SK-N-SH treated with all-trans-retinoic acid at 6 μM for 48 hours (cell line): Measurements from ENCODE around the gene CEMIP2.

ENCODE experiments used
- CSDC2 ChIP-seq: fragments of 250-450 bp; sonication (Bioruptor Pico); IDR thresholded peaks from 2 replicates; pipeline ENCODE4 v1.5.0; 2020; ENCODE audit warnings: mild to moderate bottlenecking, moderate library complexity
- ZFP3 ChIP-seq: fragments of 250-450 bp; sonication (Bioruptor Pico); IDR thresholded peaks from 2 replicates; pipeline ENCODE4 v1.5.0; 2020; ENCODE audit warnings: mild to moderate bottlenecking, moderate library complexity
- ZFP30 ChIP-seq: fragments of 450-650 bp; formaldehyde crosslinking; IDR thresholded peaks from 2 replicates; pipeline ENCODE4 v1.5.0; 2022; ENCODE audit warnings: mild to moderate bottlenecking, moderate library complexity
- TF ChIP-seq, protein P1 (sequence below): fragments of 250-450 bp; sonication (Bioruptor Pico); IDR thresholded peaks from 2 replicates; pipeline ENCODE4 v1.5.1; 2021; ENCODE audit warnings: mild to moderate bottlenecking, moderate library complexity
- TF ChIP-seq, protein P2 (sequence below): fragments of 250-450 bp; sonication (Bioruptor Pico); IDR thresholded peaks from 2 replicates; pipeline ENCODE4 v1.5.0; 2020; ENCODE audit warnings: mild to moderate bottlenecking, moderate library complexity
- TF ChIP-seq, protein P3 (sequence below): fragments of 250-450 bp; sonication (Bioruptor Pico); IDR thresholded peaks from 2 replicates; pipeline ENCODE4 v1.8.0; 2020; ENCODE audit warnings: mild to moderate bottlenecking, moderate library complexity, borderline replicate concordance
- TF ChIP-seq, protein P4 (sequence below): fragments of 250-450 bp; sonication (Bioruptor Pico); IDR thresholded peaks from 2 replicates; pipeline ENCODE4 v1.8.0; 2021; ENCODE audit warnings: low read depth, mild to moderate bottlenecking, moderate library complexity, borderline replicate concordance

DNA sequence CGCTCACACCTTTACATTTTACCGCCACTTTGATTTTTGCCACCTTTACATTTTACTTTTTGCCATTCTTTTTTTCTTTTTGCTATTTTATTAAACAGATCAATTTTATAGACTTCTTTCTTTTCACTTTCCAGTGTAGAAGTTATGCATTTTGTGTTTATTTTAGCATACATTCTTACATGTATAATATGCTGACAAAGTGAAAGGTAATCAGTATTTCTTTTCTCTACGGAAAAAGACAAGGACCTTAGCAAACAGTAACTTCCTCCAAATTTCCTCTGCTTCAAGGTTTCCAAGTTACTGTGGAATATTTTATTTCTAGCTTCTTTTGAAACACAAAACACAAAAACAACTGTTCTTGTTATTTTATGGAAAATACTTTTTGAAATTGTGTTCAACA lies 97.0 kb downstream of the CEMIP2 start:
- TF ChIP-seq, protein P1, sequence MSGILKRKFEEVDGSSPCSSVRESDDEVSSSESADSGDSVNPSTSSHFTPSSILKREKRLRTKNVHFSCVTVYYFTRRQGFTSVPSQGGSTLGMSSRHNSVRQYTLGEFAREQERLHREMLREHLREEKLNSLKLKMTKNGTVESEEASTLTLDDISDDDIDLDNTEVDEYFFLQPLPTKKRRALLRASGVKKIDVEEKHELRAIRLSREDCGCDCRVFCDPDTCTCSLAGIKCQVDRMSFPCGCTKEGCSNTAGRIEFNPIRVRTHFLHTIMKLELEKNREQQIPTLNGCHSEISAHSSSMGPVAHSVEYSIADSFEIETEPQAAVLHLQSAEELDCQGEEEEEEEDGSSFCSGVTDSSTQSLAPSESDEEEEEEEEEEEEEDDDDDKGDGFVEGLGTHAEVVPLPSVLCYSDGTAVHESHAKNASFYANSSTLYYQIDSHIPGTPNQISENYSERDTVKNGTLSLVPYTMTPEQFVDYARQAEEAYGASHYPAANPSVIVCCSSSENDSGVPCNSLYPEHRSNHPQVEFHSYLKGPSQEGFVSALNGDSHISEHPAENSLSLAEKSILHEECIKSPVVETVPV (CRISPR knock-in tag), result no peak
- TF ChIP-seq, protein P2, sequence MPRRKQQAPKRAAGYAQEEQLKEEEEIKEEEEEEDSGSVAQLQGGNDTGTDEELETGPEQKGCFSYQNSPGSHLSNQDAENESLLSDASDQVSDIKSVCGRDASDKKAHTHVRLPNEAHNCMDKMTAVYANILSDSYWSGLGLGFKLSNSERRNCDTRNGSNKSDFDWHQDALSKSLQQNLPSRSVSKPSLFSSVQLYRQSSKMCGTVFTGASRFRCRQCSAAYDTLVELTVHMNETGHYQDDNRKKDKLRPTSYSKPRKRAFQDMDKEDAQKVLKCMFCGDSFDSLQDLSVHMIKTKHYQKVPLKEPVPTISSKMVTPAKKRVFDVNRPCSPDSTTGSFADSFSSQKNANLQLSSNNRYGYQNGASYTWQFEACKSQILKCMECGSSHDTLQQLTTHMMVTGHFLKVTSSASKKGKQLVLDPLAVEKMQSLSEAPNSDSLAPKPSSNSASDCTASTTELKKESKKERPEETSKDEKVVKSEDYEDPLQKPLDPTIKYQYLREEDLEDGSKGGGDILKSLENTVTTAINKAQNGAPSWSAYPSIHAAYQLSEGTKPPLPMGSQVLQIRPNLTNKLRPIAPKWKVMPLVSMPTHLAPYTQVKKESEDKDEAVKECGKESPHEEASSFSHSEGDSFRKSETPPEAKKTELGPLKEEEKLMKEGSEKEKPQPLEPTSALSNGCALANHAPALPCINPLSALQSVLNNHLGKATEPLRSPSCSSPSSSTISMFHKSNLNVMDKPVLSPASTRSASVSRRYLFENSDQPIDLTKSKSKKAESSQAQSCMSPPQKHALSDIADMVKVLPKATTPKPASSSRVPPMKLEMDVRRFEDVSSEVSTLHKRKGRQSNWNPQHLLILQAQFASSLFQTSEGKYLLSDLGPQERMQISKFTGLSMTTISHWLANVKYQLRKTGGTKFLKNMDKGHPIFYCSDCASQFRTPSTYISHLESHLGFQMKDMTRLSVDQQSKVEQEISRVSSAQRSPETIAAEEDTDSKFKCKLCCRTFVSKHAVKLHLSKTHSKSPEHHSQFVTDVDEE (CRISPR knock-in tag), result no peak
- TF ChIP-seq CSDC2 (CRISPR knock-in tag) (no peak), ZFP3 (CRISPR knock-in tag) (no peak), ZFP30 (CRISPR knock-in tag) (no peak)
- TF ChIP-seq, protein P3, sequence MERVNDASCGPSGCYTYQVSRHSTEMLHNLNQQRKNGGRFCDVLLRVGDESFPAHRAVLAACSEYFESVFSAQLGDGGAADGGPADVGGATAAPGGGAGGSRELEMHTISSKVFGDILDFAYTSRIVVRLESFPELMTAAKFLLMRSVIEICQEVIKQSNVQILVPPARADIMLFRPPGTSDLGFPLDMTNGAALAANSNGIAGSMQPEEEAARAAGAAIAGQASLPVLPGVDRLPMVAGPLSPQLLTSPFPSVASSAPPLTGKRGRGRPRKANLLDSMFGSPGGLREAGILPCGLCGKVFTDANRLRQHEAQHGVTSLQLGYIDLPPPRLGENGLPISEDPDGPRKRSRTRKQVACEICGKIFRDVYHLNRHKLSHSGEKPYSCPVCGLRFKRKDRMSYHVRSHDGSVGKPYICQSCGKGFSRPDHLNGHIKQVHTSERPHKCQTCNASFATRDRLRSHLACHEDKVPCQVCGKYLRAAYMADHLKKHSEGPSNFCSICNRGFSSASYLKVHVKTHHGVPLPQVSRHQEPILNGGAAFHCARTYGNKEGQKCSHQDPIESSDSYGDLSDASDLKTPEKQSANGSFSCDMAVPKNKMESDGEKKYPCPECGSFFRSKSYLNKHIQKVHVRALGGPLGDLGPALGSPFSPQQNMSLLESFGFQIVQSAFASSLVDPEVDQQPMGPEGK (CRISPR knock-in tag), result no peak
- TF ChIP-seq, protein P4, sequence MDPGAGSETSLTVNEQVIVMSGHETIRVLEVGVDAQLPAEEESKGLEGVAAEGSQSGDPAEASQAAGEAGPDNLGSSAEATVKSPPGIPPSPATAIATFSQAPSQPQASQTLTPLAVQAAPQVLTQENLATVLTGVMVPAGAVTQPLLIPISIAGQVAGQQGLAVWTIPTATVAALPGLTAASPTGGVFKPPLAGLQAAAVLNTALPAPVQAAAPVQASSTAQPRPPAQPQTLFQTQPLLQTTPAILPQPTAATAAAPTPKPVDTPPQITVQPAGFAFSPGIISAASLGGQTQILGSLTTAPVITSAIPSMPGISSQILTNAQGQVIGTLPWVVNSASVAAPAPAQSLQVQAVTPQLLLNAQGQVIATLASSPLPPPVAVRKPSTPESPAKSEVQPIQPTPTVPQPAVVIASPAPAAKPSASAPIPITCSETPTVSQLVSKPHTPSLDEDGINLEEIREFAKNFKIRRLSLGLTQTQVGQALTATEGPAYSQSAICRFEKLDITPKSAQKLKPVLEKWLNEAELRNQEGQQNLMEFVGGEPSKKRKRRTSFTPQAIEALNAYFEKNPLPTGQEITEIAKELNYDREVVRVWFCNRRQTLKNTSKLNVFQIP (CRISPR knock-in tag), result no peak
